Fibroblast of lung (primary cell): ENCODE measurements around the gene CTTN. TPM values are rescaled to one million over a fixed set of nuclear protein-coding genes. Genes with fewer than 3 reads are reported as not detected.

Source experiments
- DNase-seq, 2 donors: peaks; one replicate each; pipeline versions ENCODE4 v3.0.0 to v3.0.0-alpha.2; 2010; ENCODE audit warnings: low read depth in 2 of 2
- H2AFZ ChIP-seq: 2 replicates; pipeline ENCODE4 v1.5.1; 2012; ENCODE audit warnings: low read length, control low read depth, inconsistent platforms
- H3K27ac ChIP-seq: 2 replicates; pipeline ENCODE4 v1.5.1; 2011; ENCODE audit warnings: low read length, control low read depth; ENCODE audit not compliant: insufficient read depth
- H3K27me3 ChIP-seq: 2 replicates; pipeline ENCODE4 v1.5.1; 2011; ENCODE audit warnings: mild to moderate bottlenecking, low read length; ENCODE audit not compliant: control insufficient read depth, insufficient read depth
- H3K36me3 ChIP-seq: 2 replicates; pipeline ENCODE4 v1.5.1; 2011; ENCODE audit warnings: low read length; ENCODE audit not compliant: control insufficient read depth, insufficient read depth
- H3K4me1 ChIP-seq: 2 replicates; pipeline ENCODE4 v1.5.1; 2011; ENCODE audit warnings: low read length; ENCODE audit not compliant: control insufficient read depth, insufficient read depth; ENCODE audit errors: extremely low read depth
- H3K4me2 ChIP-seq: 2 replicates; pipeline ENCODE4 v1.5.1; 2011; ENCODE audit warnings: low read length, control low read depth; ENCODE audit not compliant: insufficient read depth; ENCODE audit errors: extremely low read depth
- H3K4me3 ChIP-seq, 4 experiments: fragments of 200-600 bp in 1 of 4; sonication (generic) in 1 of 4; replicated peaks in 1 of 4; 2 replicates each; pipeline ENCODE4 v1.5.1; 2011 to 2016; ENCODE audit warnings: low read length in 4 of 4, low read depth in 3 of 4, mild to moderate bottlenecking in 3 of 4, control low read depth in 2 of 4, inconsistent platforms in 1 of 4, mixed read lengths in 1 of 4; ENCODE audit not compliant: insufficient read depth in 1 of 4; ENCODE audit errors: control extremely low read depth in 1 of 4
- H3K79me2 ChIP-seq: 2 replicates; pipeline ENCODE4 v1.5.1; 2012; ENCODE audit warnings: mild to moderate bottlenecking, low read length, inconsistent platforms; ENCODE audit not compliant: control insufficient read depth, insufficient read depth
- H3K9ac ChIP-seq: 2 replicates; pipeline ENCODE4 v1.5.1; 2011; ENCODE audit warnings: mild to moderate bottlenecking, low read length, control low read depth; ENCODE audit not compliant: insufficient read depth
- H3K9me3 ChIP-seq: 2 replicates; pipeline ENCODE4 v1.5.1; 2012; ENCODE audit warnings: low read depth, low read length; ENCODE audit not compliant: control insufficient read depth, insufficient read depth
- H4K20me1 ChIP-seq: 2 replicates; pipeline ENCODE4 v1.5.1; 2011; ENCODE audit warnings: low read length; ENCODE audit not compliant: control insufficient read depth, insufficient read depth; ENCODE audit errors: extremely low read depth
- EZH2 ChIP-seq: IDR thresholded peaks from 2 replicates; pipeline ENCODE4 v1.5.1; 2012; ENCODE audit warnings: low read length, control low read depth, mild to moderate bottlenecking; ENCODE audit errors: missing control alignments
- polyA plus RNA-seq, 2 donors: library from polyadenylated mRNA; depleted of rRNA in 1 of 2; stranded (reverse) in 1 of 2; unstranded in 1 of 2; fragments of >200 nt; gene quantifications; 2 replicates each; pipeline ENCODE4 v1.2.1, GENCODE V29; 2011 to 2012; ENCODE audit warnings: missing spikeins in 1 of 2
- total RNA-seq: library from RNA; depleted of rRNA; stranded (reverse); fragments of >200 nt; gene quantifications from 2 replicates; pipeline ENCODE4 v1.2.1, GENCODE V29; 2014
- TF ChIP-seq, protein P1 (sequence below), 2 donors: IDR thresholded peaks in 1 of 2; conservative IDR thresholded peaks in 1 of 2; 1 replicate in 1 of 2; 2 replicates in 1 of 2; pipeline ENCODE4 v1.5.1; 2011 to 2012; ENCODE audit warnings: low read length in 2 of 2, control low read depth in 1 of 2, inconsistent platforms in 1 of 2, low read depth in 1 of 2, mild to moderate bottlenecking in 1 of 2

Gene CTTN
- total and polyA plus RNA-seq, 2 donors (not counting 1 experiment from before 2014, with no cell fraction given), result 198 to 428 TPM

GRCh38 chr11:70352100-70352499 lies 46.2 kb upstream of the CTTN start:
- H3K9me3 ChIP-seq, result no peaks in the 10 kb centered on the region
- TF ChIP-seq EZH2, result no peak
- TF ChIP-seq, protein P1, sequence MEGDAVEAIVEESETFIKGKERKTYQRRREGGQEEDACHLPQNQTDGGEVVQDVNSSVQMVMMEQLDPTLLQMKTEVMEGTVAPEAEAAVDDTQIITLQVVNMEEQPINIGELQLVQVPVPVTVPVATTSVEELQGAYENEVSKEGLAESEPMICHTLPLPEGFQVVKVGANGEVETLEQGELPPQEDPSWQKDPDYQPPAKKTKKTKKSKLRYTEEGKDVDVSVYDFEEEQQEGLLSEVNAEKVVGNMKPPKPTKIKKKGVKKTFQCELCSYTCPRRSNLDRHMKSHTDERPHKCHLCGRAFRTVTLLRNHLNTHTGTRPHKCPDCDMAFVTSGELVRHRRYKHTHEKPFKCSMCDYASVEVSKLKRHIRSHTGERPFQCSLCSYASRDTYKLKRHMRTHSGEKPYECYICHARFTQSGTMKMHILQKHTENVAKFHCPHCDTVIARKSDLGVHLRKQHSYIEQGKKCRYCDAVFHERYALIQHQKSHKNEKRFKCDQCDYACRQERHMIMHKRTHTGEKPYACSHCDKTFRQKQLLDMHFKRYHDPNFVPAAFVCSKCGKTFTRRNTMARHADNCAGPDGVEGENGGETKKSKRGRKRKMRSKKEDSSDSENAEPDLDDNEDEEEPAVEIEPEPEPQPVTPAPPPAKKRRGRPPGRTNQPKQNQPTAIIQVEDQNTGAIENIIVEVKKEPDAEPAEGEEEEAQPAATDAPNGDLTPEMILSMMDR (conservative IDR thresholded peaks at IDR 0.05 in 1 of 2, IDR thresholded peaks at IDR 0.05 in 1 of 2; ENCODE audit: low read depth in 1 of 2, low read length in 2 of 2), result no peak
- no peak overlapping the region for H3K4me3 ChIP-seq
- no peak overlapping the region for H3K27ac ChIP-seq
- H3K9ac ChIP-seq, result no peak overlapping the region
- no peaks in the 10 kb centered on the region for H3K4me1 ChIP-seq
- no peaks in the 10 kb centered on the region for H3K27me3 ChIP-seq
- no peaks in the 10 kb centered on the region for H3K79me2 ChIP-seq
- no peak overlapping the region for H3K4me2 ChIP-seq
- no peaks in the 10 kb centered on the region for H4K20me1 ChIP-seq
- no peak overlapping the region for H2AFZ ChIP-seq
- no peak for DNase-seq
- H3K36me3 ChIP-seq, result peaks cover 11% of the 10 kb centered on the region

DNA sequence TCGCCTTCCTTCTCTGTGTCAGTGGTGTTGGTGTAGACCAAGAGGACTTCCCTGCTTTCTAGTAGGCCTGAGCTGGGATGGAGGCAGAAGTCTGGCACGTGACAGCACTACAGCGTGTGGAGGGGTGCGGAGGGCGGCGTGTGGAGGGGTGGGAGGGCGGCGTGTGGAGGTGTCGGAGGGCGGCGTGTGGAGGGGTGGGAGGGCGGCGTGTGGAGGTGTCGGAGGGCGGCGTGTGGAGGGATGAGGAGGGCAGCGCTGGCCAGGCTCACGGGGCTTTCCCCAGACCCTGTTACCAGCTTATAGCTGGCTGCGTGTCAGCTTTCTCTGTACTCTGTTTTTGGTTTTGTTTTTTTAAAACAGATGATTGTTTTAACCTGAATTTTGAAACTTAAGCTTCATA lies 45.7 kb upstream of the CTTN start:
- Histone ChIP-seq H3K36me3 (peaks cover 11% of the 10 kb centered on the region), H2AFZ (no peak overlapping the region), H3K27ac (no peak overlapping the region), H4K20me1 (no peaks in the 10 kb centered on the region), H3K27me3 (no peaks in the 10 kb centered on the region), H3K9ac (no peak overlapping the region), H3K4me2 (no peak overlapping the region), H3K4me1 (no peaks in the 10 kb centered on the region), H3K4me3 (no peak overlapping the region), H3K9me3 (no peaks in the 10 kb centered on the region), H3K79me2 (no peaks in the 10 kb centered on the region)
- no peak for TF ChIP-seq EZH2
- TF ChIP-seq, protein P1 (conservative IDR thresholded peaks at IDR 0.05 in 1 of 2, IDR thresholded peaks at IDR 0.05 in 1 of 2; ENCODE audit: low read depth in 1 of 2, low read length in 2 of 2), result no peak
- DNase-seq, result no peak

DNA sequence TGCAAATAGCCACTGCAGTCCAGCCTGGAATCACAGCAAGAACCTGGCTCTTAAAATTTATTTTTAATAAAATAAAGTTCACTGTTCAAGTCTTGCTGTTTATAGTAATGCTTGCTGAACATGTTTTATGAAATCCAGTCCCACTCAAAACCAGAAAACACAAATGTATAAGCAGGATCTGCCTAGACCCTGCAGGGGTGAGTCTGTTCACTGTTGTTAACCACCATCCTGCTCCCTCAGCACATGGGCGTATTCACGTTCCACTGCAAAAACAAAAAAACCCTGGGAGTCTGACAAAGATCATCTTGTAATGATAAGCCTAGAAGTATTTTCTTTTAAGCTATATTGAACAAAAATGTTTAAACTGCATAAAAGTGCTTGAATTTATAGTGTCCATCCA lies 45.0 kb upstream of the CTTN start:
- Histone ChIP-seq H2AFZ (no peak overlapping the region), H3K9ac (no peak overlapping the region), H3K9me3 (no peaks in the 10 kb centered on the region), H3K36me3 (peaks cover 11% of the 10 kb centered on the region), H3K27ac (no peak overlapping the region), H3K79me2 (no peaks in the 10 kb centered on the region), H3K4me2 (no peak overlapping the region), H3K4me1 (no peaks in the 10 kb centered on the region), H4K20me1 (no peaks in the 10 kb centered on the region), H3K27me3 (no peaks in the 10 kb centered on the region), H3K4me3 (no peak overlapping the region)
- TF ChIP-seq EZH2, result no peak
- TF ChIP-seq, protein P1 (conservative IDR thresholded peaks at IDR 0.05 in 1 of 2, IDR thresholded peaks at IDR 0.05 in 1 of 2; ENCODE audit: low read depth in 1 of 2, low read length in 2 of 2), result no peak
- no peak for DNase-seq
